ENCODE measurements around the gene MEF2D.

GRCh38 chr1:156532374-156532773 lies 31.8 kb upstream of the MEF2D start:
- TF ChIP-seq, protein P1, sequence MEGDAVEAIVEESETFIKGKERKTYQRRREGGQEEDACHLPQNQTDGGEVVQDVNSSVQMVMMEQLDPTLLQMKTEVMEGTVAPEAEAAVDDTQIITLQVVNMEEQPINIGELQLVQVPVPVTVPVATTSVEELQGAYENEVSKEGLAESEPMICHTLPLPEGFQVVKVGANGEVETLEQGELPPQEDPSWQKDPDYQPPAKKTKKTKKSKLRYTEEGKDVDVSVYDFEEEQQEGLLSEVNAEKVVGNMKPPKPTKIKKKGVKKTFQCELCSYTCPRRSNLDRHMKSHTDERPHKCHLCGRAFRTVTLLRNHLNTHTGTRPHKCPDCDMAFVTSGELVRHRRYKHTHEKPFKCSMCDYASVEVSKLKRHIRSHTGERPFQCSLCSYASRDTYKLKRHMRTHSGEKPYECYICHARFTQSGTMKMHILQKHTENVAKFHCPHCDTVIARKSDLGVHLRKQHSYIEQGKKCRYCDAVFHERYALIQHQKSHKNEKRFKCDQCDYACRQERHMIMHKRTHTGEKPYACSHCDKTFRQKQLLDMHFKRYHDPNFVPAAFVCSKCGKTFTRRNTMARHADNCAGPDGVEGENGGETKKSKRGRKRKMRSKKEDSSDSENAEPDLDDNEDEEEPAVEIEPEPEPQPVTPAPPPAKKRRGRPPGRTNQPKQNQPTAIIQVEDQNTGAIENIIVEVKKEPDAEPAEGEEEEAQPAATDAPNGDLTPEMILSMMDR (IDR thresholded peaks at IDR 0.05; ENCODE audit: insufficient read depth, low read depth, low read length): no peak
- TF ChIP-seq EZH2 (IDR thresholded peaks at IDR 0.05; ENCODE audit: insufficient read depth, low read length): no peak
